Progenitor cell of endocrine pancreas (in vitro differentiated cells): Measurements from ENCODE around the gene NIPA2. TPM values are rescaled to one million over a fixed set of nuclear protein-coding genes. Genes with fewer than 3 reads are reported as not detected.

ENCODE experiments used
- DNase-seq: peaks from one replicate; pipeline ENCODE4 v3.0.0; 2021; ENCODE audit warnings: low spot score; ENCODE audit not compliant: unreplicated experiment
- H3K27ac Mint-ChIP-seq: 2 replicates; pipeline ENCODE4 v1.8.0; 2021; ENCODE audit warnings: mild to moderate bottlenecking, moderate library complexity, mixed read lengths
- H3K27me3 Mint-ChIP-seq: 2 replicates; pipeline ENCODE4 v1.8.0; 2021; ENCODE audit warnings: mixed read lengths
- H3K36me3 Mint-ChIP-seq: 2 replicates; pipeline ENCODE4 v1.8.0; 2022; ENCODE audit warnings: mixed read lengths; ENCODE audit not compliant: insufficient read depth
- H3K4me1 Mint-ChIP-seq: 2 replicates; pipeline ENCODE4 v1.8.0; 2021; ENCODE audit warnings: low read depth, mixed read lengths
- H3K4me3 Mint-ChIP-seq: 2 replicates; pipeline ENCODE4 v1.8.0; 2021; ENCODE audit warnings: low read depth, mild to moderate bottlenecking, moderate library complexity, mixed read lengths
- H3K9me3 Mint-ChIP-seq: 2 replicates; pipeline ENCODE4 v1.8.0; 2021; ENCODE audit warnings: low read depth, mixed read lengths
- total RNA-seq: library from RNA; stranded (reverse); gene quantifications from 2 replicates; pipeline ENCODE4 v1.2.1, GENCODE V29; 2021
- TF ChIP-seq, protein P1 (sequence below): fragments of 200-600 bp; sonication (generic); IDR thresholded peaks from one replicate; pipeline ENCODE4 v1.5.0; 2021; ENCODE audit warnings: antibody characterized with exemption, mild to moderate bottlenecking; ENCODE audit not compliant: unreplicated experiment

NIPA2 gene
- total RNA-seq, 1 donor from 2014 or later, result 34.3 TPM

DNA sequence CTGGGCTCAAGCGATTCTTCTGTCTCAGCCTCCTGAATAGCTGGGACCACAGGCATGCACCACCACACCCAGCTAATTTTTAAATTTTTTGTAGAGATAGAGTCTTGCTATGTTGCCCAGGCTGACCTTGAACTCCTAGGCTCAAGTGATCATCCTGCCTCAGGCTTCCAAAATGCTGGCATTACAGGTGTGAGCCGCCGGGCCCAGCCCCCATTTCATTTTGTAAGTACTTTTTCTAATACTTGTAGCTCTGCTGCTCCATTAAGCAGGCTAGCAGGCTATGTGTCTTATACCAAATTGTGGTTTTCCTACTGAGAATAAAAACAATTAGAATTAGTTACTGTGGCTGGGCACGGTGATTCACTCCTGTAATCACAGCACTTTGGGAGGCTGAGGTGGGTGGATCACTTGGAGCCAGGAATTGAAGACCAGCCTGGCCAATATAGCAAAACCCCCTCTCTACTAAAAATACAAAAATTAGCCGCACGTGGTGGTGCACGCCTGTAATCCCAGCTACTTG, 29.6 kb upstream of the NIPA2 start:
- no peak overlapping the region for H3K27ac Mint-ChIP-seq
- no peaks in the 10 kb centered on the region for H3K4me1 Mint-ChIP-seq
- no peaks in the 10 kb centered on the region for H3K27me3 Mint-ChIP-seq
- no peak overlapping the region for H3K4me3 Mint-ChIP-seq
- no peak for DNase-seq
- peaks cover 4% of the 10 kb centered on the region for H3K36me3 Mint-ChIP-seq
- no peaks in the 10 kb centered on the region for H3K9me3 Mint-ChIP-seq
- TF ChIP-seq, protein P1, sequence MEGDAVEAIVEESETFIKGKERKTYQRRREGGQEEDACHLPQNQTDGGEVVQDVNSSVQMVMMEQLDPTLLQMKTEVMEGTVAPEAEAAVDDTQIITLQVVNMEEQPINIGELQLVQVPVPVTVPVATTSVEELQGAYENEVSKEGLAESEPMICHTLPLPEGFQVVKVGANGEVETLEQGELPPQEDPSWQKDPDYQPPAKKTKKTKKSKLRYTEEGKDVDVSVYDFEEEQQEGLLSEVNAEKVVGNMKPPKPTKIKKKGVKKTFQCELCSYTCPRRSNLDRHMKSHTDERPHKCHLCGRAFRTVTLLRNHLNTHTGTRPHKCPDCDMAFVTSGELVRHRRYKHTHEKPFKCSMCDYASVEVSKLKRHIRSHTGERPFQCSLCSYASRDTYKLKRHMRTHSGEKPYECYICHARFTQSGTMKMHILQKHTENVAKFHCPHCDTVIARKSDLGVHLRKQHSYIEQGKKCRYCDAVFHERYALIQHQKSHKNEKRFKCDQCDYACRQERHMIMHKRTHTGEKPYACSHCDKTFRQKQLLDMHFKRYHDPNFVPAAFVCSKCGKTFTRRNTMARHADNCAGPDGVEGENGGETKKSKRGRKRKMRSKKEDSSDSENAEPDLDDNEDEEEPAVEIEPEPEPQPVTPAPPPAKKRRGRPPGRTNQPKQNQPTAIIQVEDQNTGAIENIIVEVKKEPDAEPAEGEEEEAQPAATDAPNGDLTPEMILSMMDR, result no peak

DNA sequence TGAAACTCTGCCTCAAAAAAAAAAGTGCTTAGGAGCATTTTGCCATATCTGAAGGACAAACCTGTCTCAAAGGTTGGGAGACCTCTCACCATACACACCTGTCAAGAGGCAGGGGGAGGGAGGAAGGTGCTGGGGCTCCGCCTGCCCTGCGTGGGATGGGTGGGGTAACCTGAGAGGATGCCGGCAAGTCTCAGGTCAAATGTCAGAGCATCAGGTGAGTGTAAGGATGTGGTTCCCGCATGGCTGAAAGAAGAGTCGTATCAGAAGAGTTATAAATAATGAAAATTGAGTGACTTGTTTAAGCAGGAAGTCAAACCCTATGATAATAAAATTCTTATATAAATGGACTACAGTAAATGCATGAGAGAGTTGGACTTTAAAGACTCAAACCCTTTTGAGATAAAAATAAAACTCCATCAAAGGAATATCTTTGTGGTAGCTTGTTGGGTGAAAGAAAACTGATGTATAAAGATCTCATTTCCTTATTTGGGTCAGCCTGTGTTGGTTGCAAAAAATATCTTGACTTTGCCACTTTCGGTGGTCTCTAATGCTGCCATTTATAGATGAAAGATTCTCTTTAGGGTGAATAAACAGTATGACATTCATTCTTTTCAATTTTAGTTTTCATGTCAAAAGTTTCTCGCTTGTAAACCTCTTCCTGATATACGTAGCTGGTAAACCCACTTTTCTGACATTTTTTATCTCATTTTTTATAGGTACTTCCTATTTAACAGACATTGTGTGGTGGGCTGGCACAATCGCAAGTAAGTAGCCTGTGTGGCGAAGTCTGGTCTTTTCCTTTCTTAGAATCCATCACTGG, 28.2 kb upstream of the NIPA2 start:
- no peaks in the 10 kb centered on the region for H3K9me3 Mint-ChIP-seq
- no peaks in the 10 kb centered on the region for H3K4me1 Mint-ChIP-seq
- peaks cover 7% of the 10 kb centered on the region for H3K36me3 Mint-ChIP-seq
- H3K4me3 Mint-ChIP-seq, result no peak overlapping the region
- DNase-seq, result no peak
- no peaks in the 10 kb centered on the region for H3K27me3 Mint-ChIP-seq
- TF ChIP-seq, protein P1, result no peak
- H3K27ac Mint-ChIP-seq, result no peak overlapping the region

DNA sequence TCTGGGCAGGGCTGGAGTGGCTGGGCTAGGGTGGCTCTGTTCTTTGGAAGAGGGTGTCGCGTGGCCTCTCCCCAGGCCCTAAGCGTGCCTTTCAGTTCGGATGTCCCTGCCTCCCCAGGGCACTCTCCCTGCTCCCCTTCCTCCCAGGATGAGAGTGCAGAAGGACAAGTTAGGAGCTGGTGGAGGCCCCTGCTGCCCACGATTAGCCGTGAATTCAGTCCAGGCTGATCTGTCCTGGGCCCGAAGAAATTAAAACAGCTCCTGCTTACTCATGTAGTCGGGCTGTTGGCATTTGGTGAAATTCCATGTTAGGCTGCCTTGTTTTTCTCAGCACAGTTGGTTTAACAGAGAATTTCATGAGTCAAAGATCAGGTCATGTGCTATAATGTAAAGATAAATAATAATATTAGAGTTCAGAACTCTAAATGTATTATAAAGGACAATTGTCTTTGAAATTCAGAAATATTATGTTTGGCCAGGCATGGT, 27.6 kb upstream of the NIPA2 start:
- TF ChIP-seq, protein P1, result no peak
- H3K4me3 Mint-ChIP-seq, result no peak overlapping the region
- H3K27me3 Mint-ChIP-seq, result no peaks in the 10 kb centered on the region
- H3K27ac Mint-ChIP-seq, result no peak overlapping the region
- H3K4me1 Mint-ChIP-seq, result no peaks in the 10 kb centered on the region
- DNase-seq, result no peak
- peaks cover 7% of the 10 kb centered on the region for H3K36me3 Mint-ChIP-seq
- H3K9me3 Mint-ChIP-seq, result no peaks in the 10 kb centered on the region

DNA sequence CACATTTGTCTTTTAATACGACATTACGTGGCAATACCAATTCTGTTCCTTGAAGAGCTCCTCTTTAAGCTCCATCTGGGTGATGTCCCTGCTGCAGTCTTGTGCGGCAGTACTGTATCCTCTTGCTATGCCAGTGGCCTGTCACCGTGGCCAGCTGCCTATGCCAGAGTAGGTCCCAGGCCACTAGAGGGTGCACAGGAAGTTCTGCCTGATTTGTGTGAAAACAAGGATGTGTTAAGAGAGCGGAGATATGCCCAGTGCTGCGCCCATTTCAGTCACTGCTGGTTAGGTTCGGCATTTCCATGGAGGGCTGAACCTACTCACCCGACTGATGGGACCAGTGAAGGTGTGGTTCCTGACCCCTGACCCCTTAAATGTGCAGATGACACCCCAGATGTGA, 26.8 kb upstream of the NIPA2 start:
- Mint-ChIP-seq H3K4me3 (no peak overlapping the region), H3K9me3 (no peaks in the 10 kb centered on the region), H3K4me1 (no peaks in the 10 kb centered on the region), H3K27me3 (no peaks in the 10 kb centered on the region), H3K36me3 (peaks cover 7% of the 10 kb centered on the region), H3K27ac (no peak overlapping the region)
- no peak for DNase-seq
- TF ChIP-seq, protein P1, result peak; percentile 35

DNA sequence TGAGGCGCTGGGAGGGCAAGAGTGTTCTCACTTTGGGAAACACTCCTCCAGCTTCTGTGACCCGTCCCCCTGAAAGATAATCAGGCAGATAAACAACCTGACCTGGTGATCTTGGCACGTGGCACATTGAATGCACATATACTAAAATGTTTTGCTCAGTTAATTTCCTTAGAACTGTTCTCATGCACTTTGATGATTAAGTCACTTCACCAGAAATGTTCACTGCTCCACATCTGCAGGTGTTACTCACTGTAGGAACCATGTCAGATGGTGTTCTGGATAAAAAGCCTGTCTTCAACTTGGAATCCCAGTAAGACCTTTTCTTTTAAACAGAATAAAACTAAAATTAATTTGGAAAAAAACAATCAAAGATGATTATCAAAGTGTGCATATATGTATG, 24.6 kb upstream of the NIPA2 start:
- DNase-seq, result no peak

More for the DNA sequence above, 24.6 kb upstream of the NIPA2 start:
- Mint-ChIP-seq H3K4me1 (no peaks in the 10 kb centered on the region), H3K36me3 (peaks cover 9% of the 10 kb centered on the region), H3K4me3 (no peak overlapping the region), H3K9me3 (no peaks in the 10 kb centered on the region), H3K27ac (no peak overlapping the region), H3K27me3 (no peaks in the 10 kb centered on the region)
- TF ChIP-seq, protein P1, result no peak
